HL-60 (cell line): Measurements from ENCODE around the gene CDRT4.

Experiments used
- DNase-seq, 2 experiments: peaks; one replicate each; pipeline ENCODE4 v3.0.0-alpha.2; 2010 to 2020; ENCODE audit warnings: low read depth in 1 of 2, low spot score in 1 of 2
- H3K27ac ChIP-seq: fragments of 250-450 bp; sonication (Bioruptor Pico); replicated peaks from 2 replicates; pipeline ENCODE4 v1.5.1; 2020; ENCODE audit warnings: mild to moderate bottlenecking, moderate library complexity
- H3K27me3 ChIP-seq: fragments of 250-450 bp; sonication (Bioruptor Pico); 2 replicates; pipeline ENCODE4 v1.5.1; 2021; ENCODE audit warnings: mild to moderate bottlenecking, moderate library complexity; ENCODE audit not compliant: insufficient read depth, poor library complexity, severe bottlenecking
- H3K4me3 ChIP-seq: replicated peaks from 2 replicates; pipeline ENCODE4 v1.5.1; 2011; ENCODE audit warnings: mild to moderate bottlenecking, control low read depth, low read length; ENCODE audit not compliant: insufficient read depth
- CTCF ChIP-seq: IDR thresholded peaks from one replicate; pipeline ENCODE4 v1.5.1; 2011; ENCODE audit warnings: low read length, control low read depth, inconsistent platforms; ENCODE audit not compliant: insufficient read depth
- GABPA ChIP-seq: IDR thresholded peaks from 2 replicates; pipeline ENCODE4 v1.6.1; 2012; ENCODE audit warnings: low read depth
- POLR2AphosphoS5 ChIP-seq: IDR thresholded peaks from 2 replicates; pipeline ENCODE4 v1.6.1; 2012; ENCODE audit warnings: low read depth
- REST ChIP-seq: IDR thresholded peaks from 2 replicates; pipeline ENCODE4 v1.6.1; 2012; ENCODE audit warnings: low read depth; ENCODE audit not compliant: insufficient replicate concordance
- SPI1 ChIP-seq: IDR thresholded peaks from 2 replicates; pipeline ENCODE4 v1.6.1; 2012; ENCODE audit warnings: low read depth, mild to moderate bottlenecking, borderline replicate concordance

The CDRT4 gene

GRCh38 chr17:15501282-15501681 is 33.9 kb upstream of the CDRT4 start:
- H3K27me3 ChIP-seq: no peaks in the 10 kb centered on the region
- H3K27ac ChIP-seq: no peak overlapping the region
- DNase-seq: no peak
- no peak for TF ChIP-seq POLR2AphosphoS5
- TF ChIP-seq REST: no peak
- TF ChIP-seq GABPA: no peak
- H3K4me3 ChIP-seq: no peak overlapping the region

GRCh38 chr17:15498107-15498506 is 30.7 kb upstream of the CDRT4 start:
- no peak for DNase-seq
- TF ChIP-seq REST (no peak), POLR2AphosphoS5 (no peak), CTCF (no peak), GABPA (no peak), SPI1 (no peak)
- no peak overlapping the region for H3K27ac ChIP-seq

GRCh38 chr17:15496735-15497670 is 29.6 kb upstream of the CDRT4 start:
- Histone ChIP-seq H3K27ac (no peak overlapping the region), H3K27me3 (no peaks in the 10 kb centered on the region), H3K4me3 (no peak overlapping the region)
- no peak for DNase-seq
- TF ChIP-seq CTCF: no peak
- no peak for TF ChIP-seq REST
- TF ChIP-seq SPI1: no peak
- no peak for TF ChIP-seq POLR2AphosphoS5
- TF ChIP-seq GABPA: no peak

More at GRCh38 chr17:15498107-15498506, 30.7 kb upstream of the CDRT4 start:
- Histone ChIP-seq H3K27me3 (no peaks in the 10 kb centered on the region), H3K4me3 (no peak overlapping the region)
